ENCODE results near the gene ENTPD6.
"Not testable (repeated sequence)": the region's sequence is repeated elsewhere in the genome, so short reads cannot be mapped to it uniquely, and the experiment has no call there.

Gene ENTPD6

GRCh38 chr20:25150016-25150415, 45.5 kb upstream of the ENTPD6 start:
- Histone ChIP-seq H3K9ac (ENCODE audit: low read length) (no peak overlapping the region), H3K18ac (ENCODE audit: low read length) (no peak overlapping the region), H3K23ac (ENCODE audit: low read length) (no peak overlapping the region), H2BK5ac (ENCODE audit: low read length) (no peak overlapping the region), H2BK120ac (ENCODE audit: low read depth, low read length) (no peak overlapping the region), H3K4ac (ENCODE audit: low read depth, low read length) (no peak overlapping the region), H3K4me3 (ENCODE audit: low read length) (no peak overlapping the region), H3K27ac (ENCODE audit: low read depth, low read length) (no peak overlapping the region), H3K79me2 (ENCODE audit: control insufficient read depth, insufficient read depth, low read length) (no peaks in the 10 kb centered on the region), H4K8ac (ENCODE audit: low read depth, low read length) (no peak overlapping the region), H2AK5ac (ENCODE audit: low read length) (no peak overlapping the region), H4K5ac (ENCODE audit: low read length) (no peak overlapping the region), H3K27me3 (ENCODE audit: insufficient read depth, low read length, poor library complexity) (no peaks in the 10 kb centered on the region), H3K36me3 (ENCODE audit: control insufficient read depth, insufficient read depth, low read length) (no peaks in the 10 kb centered on the region), H2BK15ac (replicated peaks; ENCODE audit: low read depth) (no peak overlapping the region), H3K4me2 (ENCODE audit: low read length) (no peak overlapping the region), H3K56ac (ENCODE audit: low read length) (no peak overlapping the region), H3K79me1 (ENCODE audit: low read length) (no peaks in the 10 kb centered on the region), H3K4me1 (ENCODE audit: control insufficient read depth, low read depth, low read length) (no peaks in the 10 kb centered on the region)
- DNase-seq: no peak
- no CpG with 5 or more reads among the region's 6 CpGs for WGBS (ENCODE audit: extremely low coverage, insufficient coverage, low lambda C conversion rate)

GRCh38 chr20:25158043-25158442, 37.5 kb upstream of the ENTPD6 start:
- no peaks in the 10 kb centered on the region for H3K36me3 ChIP-seq (ENCODE audit: control insufficient read depth, insufficient read depth, low read length)
- H4K8ac ChIP-seq (ENCODE audit: low read depth, low read length): no peak overlapping the region
- H3K18ac ChIP-seq (ENCODE audit: low read length): no peak overlapping the region
- H3K27me3 ChIP-seq (ENCODE audit: insufficient read depth, low read length, poor library complexity): no peaks in the 10 kb centered on the region
- no peak overlapping the region for H3K4me2 ChIP-seq (ENCODE audit: low read length)
- no peak overlapping the region for H3K23ac ChIP-seq (ENCODE audit: low read length)
- no peak overlapping the region for H3K56ac ChIP-seq (ENCODE audit: low read length)
- no peaks in the 10 kb centered on the region for H3K79me1 ChIP-seq (ENCODE audit: low read length)
- H3K4me1 ChIP-seq (ENCODE audit: control insufficient read depth, low read depth, low read length): no peaks in the 10 kb centered on the region
- no peak overlapping the region for H3K27ac ChIP-seq (ENCODE audit: low read depth, low read length)
- H3K9ac ChIP-seq (ENCODE audit: low read length): no peak overlapping the region
- no peak for DNase-seq
- H2BK120ac ChIP-seq (ENCODE audit: low read depth, low read length): no peak overlapping the region
- no peak overlapping the region for H2BK15ac ChIP-seq (replicated peaks; ENCODE audit: low read depth)
- WGBS (ENCODE audit: extremely low coverage, insufficient coverage, low lambda C conversion rate): no CpG with 5 or more reads among the region's 1 CpG
- H3K79me2 ChIP-seq (ENCODE audit: control insufficient read depth, insufficient read depth, low read length): no peaks in the 10 kb centered on the region
- no peak overlapping the region for H3K4me3 ChIP-seq (ENCODE audit: low read length)
- H2BK5ac ChIP-seq (ENCODE audit: low read length): no peak overlapping the region
- no peak overlapping the region for H4K5ac ChIP-seq (ENCODE audit: low read length)
- no peak overlapping the region for H3K4ac ChIP-seq (ENCODE audit: low read depth, low read length)
- H2AK5ac ChIP-seq (ENCODE audit: low read length): no peak overlapping the region

GRCh38 chr20:25160467-25160866, 35.0 kb upstream of the ENTPD6 start:
- Histone ChIP-seq H3K23ac (ENCODE audit: low read length) (no peak overlapping the region), H2BK5ac (ENCODE audit: low read length) (no peak overlapping the region), H3K4me1 (ENCODE audit: control insufficient read depth, low read depth, low read length) (no peaks in the 10 kb centered on the region), H3K4me2 (ENCODE audit: low read length) (no peak overlapping the region), H2BK120ac (ENCODE audit: low read depth, low read length) (no peak overlapping the region), H3K27ac (ENCODE audit: low read depth, low read length) (no peak overlapping the region), H3K9ac (ENCODE audit: low read length) (no peak overlapping the region), H4K5ac (ENCODE audit: low read length) (no peak overlapping the region), H3K4me3 (ENCODE audit: low read length) (no peak overlapping the region), H3K79me1 (ENCODE audit: low read length) (no peaks in the 10 kb centered on the region), H4K8ac (ENCODE audit: low read depth, low read length) (no peak overlapping the region), H3K18ac (ENCODE audit: low read length) (no peak overlapping the region), H3K79me2 (ENCODE audit: control insufficient read depth, insufficient read depth, low read length) (no peaks in the 10 kb centered on the region), H3K56ac (ENCODE audit: low read length) (no peak overlapping the region), H3K27me3 (ENCODE audit: insufficient read depth, low read length, poor library complexity) (no peaks in the 10 kb centered on the region), H3K4ac (ENCODE audit: low read depth, low read length) (no peak overlapping the region), H2BK15ac (replicated peaks; ENCODE audit: low read depth) (no peak overlapping the region), H3K36me3 (ENCODE audit: control insufficient read depth, insufficient read depth, low read length) (no peaks in the 10 kb centered on the region), H2AK5ac (ENCODE audit: low read length) (no peak overlapping the region)
- WGBS (ENCODE audit: extremely low coverage, insufficient coverage, low lambda C conversion rate): no CpG with 5 or more reads among the region's 3 CpGs
- no peak for DNase-seq

- no peak for DNase-seq
- no peaks in the 10 kb centered on the region for H3K79me2 ChIP-seq (ENCODE audit: control insufficient read depth, insufficient read depth, low read length)
Observed at GRCh38 chr20:25160897-25161296, 34.6 kb upstream of the ENTPD6 start.

GRCh38 chr20:25165128-25165527, 30.4 kb upstream of the ENTPD6 start:
- Histone ChIP-seq H3K23ac (ENCODE audit: low read length) (no peak overlapping the region), H4K5ac (ENCODE audit: low read length) (no peak overlapping the region), H3K4me3 (ENCODE audit: low read length) (no peak overlapping the region), H3K4ac (ENCODE audit: low read depth, low read length) (no peak overlapping the region), H2BK120ac (ENCODE audit: low read depth, low read length) (no peak overlapping the region), H2BK15ac (replicated peaks; ENCODE audit: low read depth) (no peak overlapping the region), H3K36me3 (ENCODE audit: control insufficient read depth, insufficient read depth, low read length) (no peaks in the 10 kb centered on the region), H4K8ac (ENCODE audit: low read depth, low read length) (no peak overlapping the region), H3K27me3 (ENCODE audit: insufficient read depth, low read length, poor library complexity) (no peaks in the 10 kb centered on the region), H3K9ac (ENCODE audit: low read length) (no peak overlapping the region), H3K18ac (ENCODE audit: low read length) (no peak overlapping the region), H3K56ac (ENCODE audit: low read length) (no peak overlapping the region), H3K4me2 (ENCODE audit: low read length) (no peak overlapping the region), H2BK5ac (ENCODE audit: low read length) (no peak overlapping the region), H3K79me2 (ENCODE audit: control insufficient read depth, insufficient read depth, low read length) (no peaks in the 10 kb centered on the region), H3K4me1 (ENCODE audit: control insufficient read depth, low read depth, low read length) (no peaks in the 10 kb centered on the region), H3K79me1 (ENCODE audit: low read length) (no peaks in the 10 kb centered on the region), H2AK5ac (ENCODE audit: low read length) (no peak overlapping the region), H3K27ac (ENCODE audit: low read depth, low read length) (no peak overlapping the region)
- DNase-seq: no peak

More at GRCh38 chr20:25160897-25161296, 34.6 kb upstream of the ENTPD6 start:
- no peak overlapping the region for H3K18ac ChIP-seq (ENCODE audit: low read length)
- no peaks in the 10 kb centered on the region for H3K27me3 ChIP-seq (ENCODE audit: insufficient read depth, low read length, poor library complexity)
- H2BK15ac ChIP-seq (replicated peaks; ENCODE audit: low read depth): no peak overlapping the region
- no peak overlapping the region for H3K27ac ChIP-seq (ENCODE audit: low read depth, low read length)
- no peaks in the 10 kb centered on the region for H3K79me1 ChIP-seq (ENCODE audit: low read length)
- no peak overlapping the region for H2AK5ac ChIP-seq (ENCODE audit: low read length)
- H3K23ac ChIP-seq (ENCODE audit: low read length): no peak overlapping the region
- no peak overlapping the region for H3K4ac ChIP-seq (ENCODE audit: low read depth, low read length)
- no CpG with 5 or more reads among the region's 3 CpGs for WGBS (ENCODE audit: extremely low coverage, insufficient coverage, low lambda C conversion rate)
- no peak overlapping the region for H3K4me3 ChIP-seq (ENCODE audit: low read length)
- no peak overlapping the region for H3K4me2 ChIP-seq (ENCODE audit: low read length)
- no peak overlapping the region for H2BK5ac ChIP-seq (ENCODE audit: low read length)
- no peak overlapping the region for H4K8ac ChIP-seq (ENCODE audit: low read depth, low read length)
- H3K4me1 ChIP-seq (ENCODE audit: control insufficient read depth, low read depth, low read length): no peaks in the 10 kb centered on the region
- no peak overlapping the region for H4K5ac ChIP-seq (ENCODE audit: low read length)
- no peak overlapping the region for H3K9ac ChIP-seq (ENCODE audit: low read length)
- H2BK120ac ChIP-seq (ENCODE audit: low read depth, low read length): no peak overlapping the region
- no peaks in the 10 kb centered on the region for H3K36me3 ChIP-seq (ENCODE audit: control insufficient read depth, insufficient read depth, low read length)
- no peak overlapping the region for H3K56ac ChIP-seq (ENCODE audit: low read length)

- H3K18ac ChIP-seq (ENCODE audit: low read length); H3K4me2 ChIP-seq (ENCODE audit: low read length); H4K5ac ChIP-seq (ENCODE audit: low read length); H4K8ac ChIP-seq (ENCODE audit: low read depth, low read length); H3K4ac ChIP-seq (ENCODE audit: low read depth, low read length); H3K79me2 ChIP-seq (ENCODE audit: control insufficient read depth, insufficient read depth, low read length); H2BK15ac ChIP-seq (replicated peaks; ENCODE audit: low read depth); H2BK120ac ChIP-seq (ENCODE audit: low read depth, low read length); H3K23ac ChIP-seq (ENCODE audit: low read length); DNase-seq; H3K27me3 ChIP-seq (ENCODE audit: insufficient read depth, low read length, poor library complexity); H2AK5ac ChIP-seq (ENCODE audit: low read length); H3K79me1 ChIP-seq (ENCODE audit: low read length); H3K9ac ChIP-seq (ENCODE audit: low read length); H3K36me3 ChIP-seq (ENCODE audit: control insufficient read depth, insufficient read depth, low read length); H3K56ac ChIP-seq (ENCODE audit: low read length); H3K27ac ChIP-seq (ENCODE audit: low read depth, low read length); H2BK5ac ChIP-seq (ENCODE audit: low read length); H3K4me3 ChIP-seq (ENCODE audit: low read length); H3K4me1 ChIP-seq (ENCODE audit: control insufficient read depth, low read depth, low read length): not testable (repeated sequence)
- WGBS (ENCODE audit: extremely low coverage, insufficient coverage, low lambda C conversion rate): no CpG with 5 or more reads among the region's 2 CpGs
Observed at GRCh38 chr20:25166105-25166782, 29.3 kb upstream of the ENTPD6 start.
